HG03159 (cell line): Measurements from ENCODE around the gene HMGB3.
"Not testable (repeated sequence)": the region's sequence is repeated elsewhere in the genome, so short reads cannot be mapped to it uniquely, and the experiment has no call there.

Source experiments
- ATAC-seq: cut with Tn5 transposase; IDR thresholded peaks from one replicate; pipeline ENCODE4 v1.9.1; 2021; ENCODE audit warnings: mild to moderate bottlenecking, moderate library complexity; ENCODE audit not compliant: unreplicated experiment

HMGB3 gene

GRCh38 chrX:150977411-150978162 is 5.5 kb upstream of the HMGB3 start:
- ATAC-seq, result no peak

- ATAC-seq, result no peak
Observed at GRCh38 chrX:150980186-150980585, 2.9 kb upstream of the HMGB3 start.

- ATAC-seq, result no peak
Observed at GRCh38 chrX:150980711-150981110, 2.4 kb upstream of the HMGB3 start.

- ATAC-seq, result no peak
Observed at GRCh38 chrX:150982235-150982787, 824 bp upstream of the HMGB3 start.

- peak; percentile 21 for ATAC-seq
Observed at GRCh38 chrX:150983521-150984168, 510 bp downstream of the HMGB3 start.

- ATAC-seq, result peak; percentile 4
Observed at GRCh38 chrX:150984169-150984824, 1.2 kb downstream of the HMGB3 start.

GRCh38 chrX:150987687-150988086 is 4.6 kb downstream of the HMGB3 start:
- not testable (repeated sequence) for ATAC-seq

GRCh38 chrX:150989420-150989819 is 6.3 kb downstream of the HMGB3 start:
- ATAC-seq, result no peak

- no peak for ATAC-seq
Observed at GRCh38 chrX:150990910-150991309, 7.8 kb downstream of the HMGB3 start.

- ATAC-seq, result no peak
Observed at GRCh38 chrX:151000861-151001331, 17.8 kb downstream of the HMGB3 start.

GRCh38 chrX:151004085-151004484 is 20.9 kb downstream of the HMGB3 start:
- ATAC-seq, result no peak

- no peak for ATAC-seq
Observed at GRCh38 chrX:151006410-151007109, 23.4 kb downstream of the HMGB3 start.

GRCh38 chrX:151009582-151009981 is 26.4 kb downstream of the HMGB3 start:
- no peak for ATAC-seq

GRCh38 chrX:151013164-151013743 is 30.1 kb downstream of the HMGB3 start:
- ATAC-seq, result no peak

GRCh38 chrX:151015684-151016083 is 32.5 kb downstream of the HMGB3 start:
- ATAC-seq, result no peak

- no peak for ATAC-seq
Observed at GRCh38 chrX:151019856-151020255, 36.7 kb downstream of the HMGB3 start.

- no peak for ATAC-seq
Observed at GRCh38 chrX:151030845-151031244, 47.7 kb downstream of the HMGB3 start.

- ATAC-seq, result no peak
Observed at GRCh38 chrX:151031391-151031975, 48.3 kb downstream of the HMGB3 start.

- no peak for ATAC-seq
Observed at GRCh38 chrX:151039351-151039750, 56.2 kb downstream of the HMGB3 start.
